ENCODE results near the gene LRP4. TPM values are rescaled to one million over a fixed set of nuclear protein-coding genes. Genes with fewer than 3 reads are reported as not detected.
A peak's percentile ranks its signal among the peaks of the same experiment; 100 is the strongest.
"Not testable (repeated sequence)": the region's sequence is repeated elsewhere in the genome, so short reads cannot be mapped to it uniquely, and the experiment has no call there.

Gene LRP4
- total RNA-seq, result 10 to 100 TPM; 13.2 to 30.7 (median 23.9) TPM
- 1 to 10 TPM in 2 of 3 donors, under 1 TPM in 1; 0.88 to 7.0 (median 3.6) TPM for polyA plus RNA-seq
- long read RNA-seq, donor 1, partial matches to known transcripts, result 0 of 1 reads
- long read RNA-seq, donor 1, other reads (novel, unspliced or antisense), result 0 of 1 reads
- long read RNA-seq, donor 2, full-length matches to known transcripts, result 1 of 1 reads
- long read RNA-seq, donor 2, partial matches to known transcripts, result 0 of 1 reads
- long read RNA-seq, donor 2, other reads (novel, unspliced or antisense), result 0 of 1 reads

- DNase-seq, result peak; percentile 85
- TF ChIP-seq POLR2AphosphoS5 (IDR thresholded peaks at IDR 0.05) (peak in 1 of 3 donors; percentile 59), POLR2A (IDR thresholded peaks at IDR 0.05) (no peak)
- peaks cover 0 to 66% (median 35%) of the 10 kb centered on the region in 7 donors for H3K27me3 ChIP-seq (replicated peaks in 1 of 7)
- H3K27ac ChIP-seq, result peak within 1 kb of the TSS in 7 of 8 donors; percentile 35 to 77 (median 63)
- 0 to 1% (median 0%) methylated on average over 1 to 97 of the region's 97 CpGs for WGBS, 5 donors
- intact Hi-C loops (cut with DNase I; ENCODE audit: low total_unique reads), result no loop called here
- no peaks in the 10 kb centered on the region for H3K9me3 ChIP-seq
- no peaks in the 10 kb centered on the region for H3K36me3 ChIP-seq
- peak within 1 kb of the TSS; percentile 55 to 84 (median 62) for H3K4me3 ChIP-seq
- H3K4me1 ChIP-seq, result peaks cover 10 to 67% (median 52%) of the 10 kb centered on the region in 6 donors
These were observed at the start of gene LRP4 for GRCh38 chr11:46918083-46918787. Gene LRP4, minus strand, starts transcription at chr11:46918550. Its CDS starts 171 bp downstream, at chr11:46918379.

- 92 to 100% (median 94%) methylated on average over 2 of the region's 2 CpGs for WGBS, 5 donors
- Histone ChIP-seq H3K4me3 (no peak overlapping the region), H3K36me3 (no peaks in the 10 kb centered on the region), H3K27me3 (replicated peaks in 1 of 7) (no peaks in the 10 kb centered on the region), H3K27ac (no peak overlapping the region), H3K4me1 (no peaks in the 10 kb centered on the region), H3K9me3 (no peaks in the 10 kb centered on the region)
- intact Hi-C loops (cut with DNase I; ENCODE audit: low total_unique reads), result no loop called here
- DNase-seq, result no peak
- TF ChIP-seq POLR2A (IDR thresholded peaks at IDR 0.05) (no peak), POLR2AphosphoS5 (IDR thresholded peaks at IDR 0.05) (no peak), CTCF (IDR thresholded peaks at IDR 0.05 in 8 of 11, conservative IDR thresholded peaks at IDR 0.05 in 3 of 11) (no peak)
These were observed 49.6 kb upstream of the LRP4 start for GRCh38 chr11:46967962-46968361.

GRCh38 chr11:46966773-46967172, 48.4 kb upstream of the LRP4 start:
- WGBS, 5 donors, result 86 to 97% (median 88%) methylated on average over 2 of the region's 2 CpGs
- Histone ChIP-seq H3K27ac (no peak overlapping the region), H3K36me3 (no peaks in the 10 kb centered on the region), H3K9me3 (no peaks in the 10 kb centered on the region), H3K4me1 (no peaks in the 10 kb centered on the region), H3K4me3 (no peak overlapping the region), H3K27me3 (replicated peaks in 1 of 7) (no peaks in the 10 kb centered on the region)
- intact Hi-C loops (cut with DNase I; ENCODE audit: low total_unique reads), result no loop called here
- no peak for DNase-seq
- TF ChIP-seq CTCF (IDR thresholded peaks at IDR 0.05 in 8 of 11, conservative IDR thresholded peaks at IDR 0.05 in 3 of 11) (no peak), POLR2AphosphoS5 (IDR thresholded peaks at IDR 0.05) (no peak), POLR2A (IDR thresholded peaks at IDR 0.05) (no peak)

GRCh38 chr11:46963844-46964243, 45.5 kb upstream of the LRP4 start:
- H3K36me3 ChIP-seq, result peaks cover 0 to 15% (median 0%) of the 10 kb centered on the region in 6 donors
- H3K9me3 ChIP-seq, result peaks cover 0 to 14% (median 8%) of the 10 kb centered on the region in 8 donors
- H3K27ac ChIP-seq, result no peak overlapping the region
- H3K4me3 ChIP-seq, result no peak overlapping the region
- TF ChIP-seq POLR2A (IDR thresholded peaks at IDR 0.05) (no peak), POLR2AphosphoS5 (IDR thresholded peaks at IDR 0.05) (no peak), CTCF (IDR thresholded peaks at IDR 0.05 in 8 of 11, conservative IDR thresholded peaks at IDR 0.05 in 3 of 11) (no peak)
- no peak for DNase-seq
- no peaks in the 10 kb centered on the region for H3K4me1 ChIP-seq
- intact Hi-C loops (cut with DNase I; ENCODE audit: low total_unique reads), result no loop called here
- WGBS, 5 donors, result 94 to 97% (median 96%) methylated on average over 3 of the region's 3 CpGs
- H3K27me3 ChIP-seq (replicated peaks in 1 of 7), result no peaks in the 10 kb centered on the region

- intact Hi-C loops (cut with DNase I; ENCODE audit: low total_unique reads); DNase-seq; H3K27me3 ChIP-seq (replicated peaks in 1 of 7); H3K4me3 ChIP-seq; H3K4me1 ChIP-seq; H3K27ac ChIP-seq: not testable (repeated sequence)
- peaks cover 0 to 18% (median 12%) of the 10 kb centered on the region in 8 donors for H3K9me3 ChIP-seq
- WGBS, 5 donors, result 69 to 89% (median 75%) methylated on average over 3 of the region's 3 CpGs
- H3K36me3 ChIP-seq, result peaks cover 0 to 22% (median 0%) of the 10 kb centered on the region in 6 donors
These were observed 43.5 kb upstream of the LRP4 start for GRCh38 chr11:46961886-46962285.

Data from spleen (tissue), 13 donors.